IMR-90 (cell line): ENCODE results near the gene ZNF311. TPM values are rescaled to one million over a fixed set of nuclear protein-coding genes. Genes with fewer than 3 reads are reported as not detected.

ENCODE experiments used
- ATAC-seq: fragments of 200-7000 bp; cut with Tn5 transposase; 2 replicates; pipeline ENCODE4 v1.9.1; 2020; ENCODE audit warnings: low read depth, mild to moderate bottlenecking, moderate library complexity
- BruUV-seq: library from RNA; stranded (reverse); fragments of 400-500 nt; replicated peaks from 2 replicates; lab custom pipeline; 2021; lab: Mats Ljungman, UMichigan
- CTCF ChIA-PET: fragments of 300-600 bp; formaldehyde crosslinking; extraction: SDS; loops from one replicate; lab custom pipeline; 2021; ENCODE audit warnings: antibody characterized with exemption; lab: Yijun Ruan, JAX
- POLR2A ChIA-PET: fragments of 300-600 bp; sonication (Branson Sonifier 250); formaldehyde crosslinking; loops from one replicate; lab custom pipeline; 2022; ENCODE audit warnings: antibody characterized with exemption; ENCODE audit not compliant: unreplicated experiment; lab: Charles Lee
- DNase-seq: peaks from one replicate; pipeline ENCODE4 v3.0.0; 2013
- H2AFZ ChIP-seq: replicated peaks from 2 replicates; pipeline ENCODE3; 2013; ENCODE audit warnings: low read length, mild to moderate bottlenecking; ENCODE audit not compliant: poor library complexity
- H2AK5ac ChIP-seq: 2 replicates; pipeline ENCODE4 v1.6.1; 2013; ENCODE audit warnings: low read depth, low read length, inconsistent platforms
- H2AK9ac ChIP-seq: replicated peaks from 2 replicates; pipeline ENCODE3; 2013; ENCODE audit warnings: mild to moderate bottlenecking, low read depth, low read length, moderate library complexity; ENCODE audit not compliant: poor library complexity
- H2BK120ac ChIP-seq: 2 replicates; pipeline ENCODE4 v1.6.1; 2013; ENCODE audit warnings: low read depth, low read length, inconsistent platforms
- H2BK15ac ChIP-seq: 3 replicates; pipeline ENCODE4 v1.6.1; 2013; ENCODE audit warnings: low read depth, low read length, inconsistent platforms
- H2BK20ac ChIP-seq: 2 replicates; pipeline ENCODE4 v1.6.1; 2013; ENCODE audit warnings: low read depth, mild to moderate bottlenecking, inconsistent platforms, low read length, moderate library complexity
- H2BK5ac ChIP-seq: 2 replicates; pipeline ENCODE4 v1.6.1; 2013; ENCODE audit warnings: mild to moderate bottlenecking, low read depth, low read length, inconsistent platforms; ENCODE audit not compliant: poor library complexity, severe bottlenecking
- H3K14ac ChIP-seq: replicated peaks from 2 replicates; pipeline ENCODE4 v1.6.1; 2013; ENCODE audit warnings: low read depth, low read length, inconsistent platforms
- H3K18ac ChIP-seq: 2 replicates; pipeline ENCODE4 v1.6.1; 2013; ENCODE audit warnings: low read depth, low read length, control low read depth
- H3K23ac ChIP-seq: 2 replicates; pipeline ENCODE4 v1.6.1; 2013; ENCODE audit warnings: low read depth, low read length, inconsistent platforms
- H3K27ac ChIP-seq: 2 replicates; pipeline ENCODE4 v1.5.1; 2013; ENCODE audit warnings: mild to moderate bottlenecking, control low read depth, low read length; ENCODE audit not compliant: insufficient read depth
- H3K27me3 ChIP-seq: 2 replicates; pipeline ENCODE4 v1.6.1; 2013; ENCODE audit warnings: low read length; ENCODE audit not compliant: control insufficient read depth, insufficient read depth
- H3K36me3 ChIP-seq: 2 replicates; pipeline ENCODE4 v1.6.1; 2013; ENCODE audit warnings: low read length, mixed read lengths; ENCODE audit not compliant: control insufficient read depth, insufficient read depth
- H3K4ac ChIP-seq: 2 replicates; pipeline ENCODE4 v1.6.1; 2013; ENCODE audit warnings: low read depth, low read length, inconsistent platforms
- H3K4me1 ChIP-seq: 2 replicates; pipeline ENCODE4 v1.6.1; 2013; ENCODE audit warnings: low read length, mixed read lengths; ENCODE audit not compliant: control insufficient read depth, insufficient read depth
- H3K4me2 ChIP-seq: 2 replicates; pipeline ENCODE4 v1.6.1; 2013; ENCODE audit warnings: low read depth, mild to moderate bottlenecking, control low read depth, low read length, moderate library complexity
- H3K4me3 ChIP-seq: 2 replicates; pipeline ENCODE4 v1.5.1; 2013; ENCODE audit warnings: low read depth, mild to moderate bottlenecking, control low read depth, low read length, moderate library complexity; ENCODE audit not compliant: insufficient read depth
- H3K56ac ChIP-seq: 2 replicates; pipeline ENCODE4 v1.6.1; 2013; ENCODE audit warnings: low read length, inconsistent platforms; ENCODE audit not compliant: insufficient read depth; ENCODE audit errors: extremely low read depth
- H3K79me1 ChIP-seq, 2 experiments: 2 replicates each; pipeline ENCODE4 v1.6.1; 2013; ENCODE audit warnings: low read length in 2 of 2, inconsistent platforms in 1 of 2, low read depth in 1 of 2
- H3K9ac ChIP-seq: 2 replicates; pipeline ENCODE4 v1.6.1; 2013; ENCODE audit warnings: low read depth, low read length, control low read depth
- H3K9me1 ChIP-seq: 2 replicates; pipeline ENCODE4 v1.6.1; 2013; ENCODE audit warnings: low read length, inconsistent platforms; ENCODE audit not compliant: insufficient read depth
- H3K9me3 ChIP-seq: 2 replicates; pipeline ENCODE4 v1.6.1; 2013; ENCODE audit warnings: low read length; ENCODE audit not compliant: control insufficient read depth, insufficient read depth
- H4K20me1 ChIP-seq: 2 replicates; pipeline ENCODE4 v1.6.1; 2013; ENCODE audit warnings: low read length, inconsistent platforms; ENCODE audit not compliant: insufficient read depth
- H4K5ac ChIP-seq: 2 replicates; pipeline ENCODE4 v1.6.1; 2013; ENCODE audit warnings: mild to moderate bottlenecking, low read depth, low read length, control low read depth
- H4K8ac ChIP-seq, 2 experiments: 2 replicates each; pipeline ENCODE4 v1.6.1; 2013; ENCODE audit warnings: low read depth in 2 of 2, low read length in 2 of 2, control low read depth in 1 of 2, inconsistent platforms in 1 of 2
- H4K91ac ChIP-seq: 2 replicates; pipeline ENCODE4 v1.6.1; 2013; ENCODE audit warnings: low read depth, low read length, inconsistent platforms; ENCODE audit not compliant: insufficient read depth
- BHLHE40 ChIP-seq: fragments of 150-350 bp; IDR thresholded peaks from 2 replicates; pipeline ENCODE4 v1.6.1; 2016; ENCODE audit warnings: mild to moderate bottlenecking, low read depth, low read length
- CEBPB ChIP-seq: IDR thresholded peaks from 2 replicates; pipeline ENCODE4 v1.6.1; 2012; ENCODE audit warnings: low read depth, low read length, improper control_type of control experiment
- CHD1 ChIP-seq: IDR thresholded peaks from 2 replicates; pipeline ENCODE4 v1.6.1; 2012; ENCODE audit warnings: low read depth, low read length, improper control_type of control experiment
- FOS ChIP-seq: fragments of 150-350 bp; IDR thresholded peaks from 2 replicates; pipeline ENCODE4 v1.6.1; 2016; ENCODE audit warnings: low read depth, low read length
- MAFK ChIP-seq: IDR thresholded peaks from 2 replicates; pipeline ENCODE4 v1.6.1; 2012; ENCODE audit warnings: low read depth, low read length, improper control_type of control experiment
- MAZ ChIP-seq: IDR thresholded peaks from 2 replicates; pipeline ENCODE4 v1.6.1; 2012; ENCODE audit warnings: low read depth, mild to moderate bottlenecking, low read length, improper control_type of control experiment, moderate library complexity, borderline replicate concordance
- MXI1 ChIP-seq: IDR thresholded peaks from 2 replicates; pipeline ENCODE4 v1.6.1; 2012; ENCODE audit warnings: low read depth, mild to moderate bottlenecking, low read length, moderate library complexity, borderline replicate concordance
- NFE2L2 ChIP-seq: fragments of 150-350 bp; IDR thresholded peaks from 2 replicates; pipeline ENCODE4 v1.6.1; 2016; ENCODE audit warnings: low read depth, mild to moderate bottlenecking, low read length
- POLR2A ChIP-seq: IDR thresholded peaks from 2 replicates; pipeline ENCODE4 v1.6.1; 2012; ENCODE audit warnings: mild to moderate bottlenecking, low read depth, low read length
- RAD21 ChIP-seq: IDR thresholded peaks from 2 replicates; pipeline ENCODE4 v1.6.1; 2012; ENCODE audit warnings: low read length, improper control_type of control experiment
- RCOR1 ChIP-seq: IDR thresholded peaks from 2 replicates; pipeline ENCODE4 v1.6.1; 2012; ENCODE audit warnings: mild to moderate bottlenecking, low read length, improper control_type of control experiment; ENCODE audit not compliant: insufficient replicate concordance
- RFX5 ChIP-seq: IDR thresholded peaks from 2 replicates; pipeline ENCODE4 v1.8.0; 2012; ENCODE audit warnings: low read depth, mild to moderate bottlenecking, low read length, moderate library complexity
- SMC3 ChIP-seq: fragments of 150-350 bp; IDR thresholded peaks from 2 replicates; pipeline ENCODE4 v1.6.1; 2016; ENCODE audit warnings: low read depth, mild to moderate bottlenecking, antibody characterized with exemption, low read length, moderate library complexity
- WGBS, 2 experiments: methylation state at CpG; one replicate each; pipeline versions ENCODE4 v1.1.5 to v1.1.7; 2013; ENCODE audit warnings: missing lambda C conversion rate in 2 of 2; ENCODE audit not compliant: insufficient read length in 1 of 2; ENCODE audit errors: extremely low coverage in 2 of 2; 5-methylcytosine and 5-hydroxymethylcytosine counted together
- dilution Hi-C: fragments of 300-500 bp; cut with HindIII; formaldehyde crosslinking; loops from one replicate; pipeline ENCODE4 v1.14.3; 2018; ENCODE audit warnings: low sequenced_read_pairs; ENCODE audit not compliant: unreplicated experiment
- in situ Hi-C: fragments of 300-500 bp; cut with MboI; formaldehyde crosslinking; loops from 3 replicates; pipeline ENCODE4 v1.14.3; 2019; ENCODE audit warnings: low sequenced_read_pairs, inconsistent platforms, mixed read lengths
- intact Hi-C: fragments of 100-400 bp; cut with micrococcal nuclease; formaldehyde crosslinking; loops from 2 replicates; pipeline ENCODE4 v1.10.0; 2022
- polyA plus RNA-seq, 3 experiments: library from polyadenylated mRNA; depleted of rRNA; stranded (reverse); fragments of >200 nt; gene quantifications; 2 replicates each; pipeline ENCODE4 v1.2.3, GENCODE V29; 2012; ENCODE audit warnings: low replicate concordance in 1 of 3
- total RNA-seq: library from RNA; depleted of rRNA; stranded (reverse); fragments of >200 nt; gene quantifications from 2 replicates; pipeline ENCODE4 v1.2.3, GENCODE V29; 2012
- TF ChIP-seq, protein P1 (sequence below): fragments of 150-350 bp; IDR thresholded peaks from 2 replicates; pipeline ENCODE4 v1.6.1; 2017; ENCODE audit warnings: mild to moderate bottlenecking, antibody characterized with exemption, low read length, low read depth
- TF ChIP-seq, protein P2 (sequence below): conservative IDR thresholded peaks from 2 replicates; pipeline ENCODE4 v1.5.1; 2012; ENCODE audit warnings: mild to moderate bottlenecking, low read depth, low read length, improper control_type of control experiment
- TF ChIP-seq, protein P3 (sequence below): fragments of 150-350 bp; IDR thresholded peaks from 2 replicates; pipeline ENCODE4 v1.6.1; 2016; ENCODE audit warnings: low read depth, mild to moderate bottlenecking, low read length, moderate library complexity, borderline replicate concordance

The ZNF311 gene
- total and polyA plus RNA-seq, 2 of the 4 experiments (the other 2 are of a cell fraction), result 0.34 to 0.36 TPM

DNA sequence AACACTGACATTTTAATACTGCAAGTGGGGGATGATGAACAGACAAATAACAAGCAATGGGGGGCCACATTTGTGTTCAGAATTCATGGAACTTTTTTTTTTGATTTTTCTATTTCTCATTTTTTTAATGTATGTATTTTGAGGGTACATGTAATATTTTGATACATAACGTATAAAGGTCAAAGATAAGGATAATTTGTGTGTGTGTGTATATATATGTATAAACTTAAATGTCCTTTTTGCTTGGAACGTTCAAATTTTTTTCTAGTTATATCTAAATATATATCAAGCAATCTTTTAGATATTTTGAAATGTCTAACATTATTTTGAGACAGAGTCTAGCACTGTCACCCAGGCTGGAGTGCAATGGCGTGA, 12.3 kb upstream of the ZNF311 start:
- TF ChIP-seq RCOR1 (no peak), SMC3 (no peak), CHD1 (no peak), NFE2L2 (no peak), RAD21 (no peak), MXI1 (no peak), BHLHE40 (no peak), POLR2A (no peak), CEBPB (no peak), FOS (no peak), MAFK (no peak), MAZ (no peak), RFX5 (no peak)
- TF ChIP-seq, protein P1, sequence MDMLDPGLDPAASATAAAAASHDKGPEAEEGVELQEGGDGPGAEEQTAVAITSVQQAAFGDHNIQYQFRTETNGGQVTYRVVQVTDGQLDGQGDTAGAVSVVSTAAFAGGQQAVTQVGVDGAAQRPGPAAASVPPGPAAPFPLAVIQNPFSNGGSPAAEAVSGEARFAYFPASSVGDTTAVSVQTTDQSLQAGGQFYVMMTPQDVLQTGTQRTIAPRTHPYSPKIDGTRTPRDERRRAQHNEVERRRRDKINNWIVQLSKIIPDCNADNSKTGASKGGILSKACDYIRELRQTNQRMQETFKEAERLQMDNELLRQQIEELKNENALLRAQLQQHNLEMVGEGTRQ, result no peak
- TF ChIP-seq, protein P2, sequence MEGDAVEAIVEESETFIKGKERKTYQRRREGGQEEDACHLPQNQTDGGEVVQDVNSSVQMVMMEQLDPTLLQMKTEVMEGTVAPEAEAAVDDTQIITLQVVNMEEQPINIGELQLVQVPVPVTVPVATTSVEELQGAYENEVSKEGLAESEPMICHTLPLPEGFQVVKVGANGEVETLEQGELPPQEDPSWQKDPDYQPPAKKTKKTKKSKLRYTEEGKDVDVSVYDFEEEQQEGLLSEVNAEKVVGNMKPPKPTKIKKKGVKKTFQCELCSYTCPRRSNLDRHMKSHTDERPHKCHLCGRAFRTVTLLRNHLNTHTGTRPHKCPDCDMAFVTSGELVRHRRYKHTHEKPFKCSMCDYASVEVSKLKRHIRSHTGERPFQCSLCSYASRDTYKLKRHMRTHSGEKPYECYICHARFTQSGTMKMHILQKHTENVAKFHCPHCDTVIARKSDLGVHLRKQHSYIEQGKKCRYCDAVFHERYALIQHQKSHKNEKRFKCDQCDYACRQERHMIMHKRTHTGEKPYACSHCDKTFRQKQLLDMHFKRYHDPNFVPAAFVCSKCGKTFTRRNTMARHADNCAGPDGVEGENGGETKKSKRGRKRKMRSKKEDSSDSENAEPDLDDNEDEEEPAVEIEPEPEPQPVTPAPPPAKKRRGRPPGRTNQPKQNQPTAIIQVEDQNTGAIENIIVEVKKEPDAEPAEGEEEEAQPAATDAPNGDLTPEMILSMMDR, result no peak
- TF ChIP-seq, protein P3, sequence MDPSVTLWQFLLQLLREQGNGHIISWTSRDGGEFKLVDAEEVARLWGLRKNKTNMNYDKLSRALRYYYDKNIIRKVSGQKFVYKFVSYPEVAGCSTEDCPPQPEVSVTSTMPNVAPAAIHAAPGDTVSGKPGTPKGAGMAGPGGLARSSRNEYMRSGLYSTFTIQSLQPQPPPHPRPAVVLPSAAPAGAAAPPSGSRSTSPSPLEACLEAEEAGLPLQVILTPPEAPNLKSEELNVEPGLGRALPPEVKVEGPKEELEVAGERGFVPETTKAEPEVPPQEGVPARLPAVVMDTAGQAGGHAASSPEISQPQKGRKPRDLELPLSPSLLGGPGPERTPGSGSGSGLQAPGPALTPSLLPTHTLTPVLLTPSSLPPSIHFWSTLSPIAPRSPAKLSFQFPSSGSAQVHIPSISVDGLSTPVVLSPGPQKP, result no peak
- H3K79me1 ChIP-seq, result no peaks in the 10 kb centered on the region
- WGBS, 2 experiments, result no CpG with 5 or more reads among the region's 3 CpGs
- no peaks in the 10 kb centered on the region for H3K9me3 ChIP-seq
- H3K14ac ChIP-seq, result no peak overlapping the region
- no peak overlapping the region for H2BK120ac ChIP-seq
- H2AFZ ChIP-seq, result no peak overlapping the region
- H3K27ac ChIP-seq, result no peak overlapping the region
- no peak overlapping the region for H2AK9ac ChIP-seq
- H3K23ac ChIP-seq, result no peak overlapping the region
- ATAC-seq, result no peak
- no peak overlapping the region for H4K91ac ChIP-seq
- no peak overlapping the region for H3K9ac ChIP-seq
- ChIA-PET POLR2A (no interaction called here), CTCF (interaction anchor here (0.7 kb wide), 1 partner anchor 64 kb away, joined by 3 read pairs; no protein-coding TSS in a partner anchor)
- no peaks in the 10 kb centered on the region for H3K9me1 ChIP-seq
- no peak overlapping the region for H3K4me3 ChIP-seq
- in situ Hi-C loops, result loop anchor here (5.0 kb wide), 1 partner anchor 180 kb away; no protein-coding TSS in a partner anchor
- no peak overlapping the region for H3K18ac ChIP-seq
- H3K36me3 ChIP-seq, result no peaks in the 10 kb centered on the region
- intact Hi-C loops, result loop anchor here (1.0 to 10.0 kb wide), 5 partner anchors 65 to 572 kb away; no protein-coding TSS in a partner anchor
- dilution Hi-C loops, result no loop called here
- H3K4me2 ChIP-seq, result no peak overlapping the region
- H4K5ac ChIP-seq, result no peak overlapping the region
- peaks cover 10% of the 10 kb centered on the region for H3K27me3 ChIP-seq
- no peaks in the 10 kb centered on the region for H4K20me1 ChIP-seq
- H2BK5ac ChIP-seq, result no peak overlapping the region
- BruUV-seq, result no TSS peak
- no peaks in the 10 kb centered on the region for H3K4me1 ChIP-seq
- no peak for DNase-seq
- no peak overlapping the region for H3K4ac ChIP-seq
- no peak overlapping the region for H4K8ac ChIP-seq
- no peak overlapping the region for H2BK15ac ChIP-seq
- H2BK20ac ChIP-seq, result no peak overlapping the region
- H3K56ac ChIP-seq, result no peak overlapping the region
- no peak overlapping the region for H2AK5ac ChIP-seq
